ENCODE measurements around the gene CFAP77. TPM values are rescaled to one million over a fixed set of nuclear protein-coding genes. Genes with fewer than 3 reads are reported as not detected.
A peak's percentile ranks its signal among the peaks of the same experiment; 100 is the strongest.
"Not testable (repeated sequence)": the region's sequence is repeated elsewhere in the genome, so short reads cannot be mapped to it uniquely, and the experiment has no call there.

The CFAP77 gene
- total and polyA plus RNA-seq, 9 of the 15 experiments (the other 6 are each of a cell fraction or from before 2014, with no cell fraction given): not detected

DNA sequence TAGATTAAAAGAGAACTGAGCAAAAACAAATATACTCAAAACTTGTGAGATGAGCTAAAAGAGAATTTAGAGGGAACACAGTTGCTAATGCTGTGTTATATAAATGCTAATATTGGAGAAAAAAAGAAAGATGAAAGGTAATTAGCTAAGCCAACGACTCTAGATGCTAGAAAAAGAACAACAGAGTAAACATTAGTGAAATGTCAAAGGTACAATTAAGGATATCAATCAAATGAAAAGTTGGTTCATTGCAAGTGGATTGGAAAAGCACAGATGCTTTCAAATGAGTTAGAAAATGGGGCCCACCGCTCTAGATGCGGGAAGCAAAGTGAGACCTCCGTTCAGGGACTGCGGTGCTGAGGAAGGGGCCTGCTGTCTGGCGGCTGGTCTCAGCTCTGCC lies 154.5 kb downstream of the CFAP77 start:
- Histone ChIP-seq H3K4me3 (no peak overlapping the region), H3K9ac (ENCODE audit: insufficient read depth in 1 of 2, low read depth in 2 of 2, low read length in 2 of 2) (no peak overlapping the region), H3K36me3 (ENCODE audit: control insufficient read depth, insufficient read depth, low read length) (no peaks in the 10 kb centered on the region), H4K20me1 (replicated peaks; ENCODE audit: control insufficient read depth, insufficient read depth, low read length) (0 out of 2 replicates have a peak, but pooled peaks cover 2% of the 10 kb centered on the region), H2AFZ (ENCODE audit: low read depth, low read length) (no peak overlapping the region), H3K9me1 (ENCODE audit: control insufficient read depth, insufficient read depth, low read length) (no peaks in the 10 kb centered on the region), H3K4me2 (ENCODE audit: insufficient read depth, low read length) (no peak overlapping the region), H3K79me2 (ENCODE audit: control insufficient read depth, insufficient read depth, low read length) (no peaks in the 10 kb centered on the region), H3K4me1 (replicated peaks in 1 of 2; ENCODE audit: control insufficient read depth in 2 of 2, insufficient read depth in 2 of 2, low read length in 2 of 2) (no peaks in the 10 kb centered on the region), H3K9me3 (replicated peaks; ENCODE audit: control insufficient read depth, insufficient read depth, low read depth, low read length) (no peaks in the 10 kb centered on the region), H3K27ac (ENCODE audit: extremely low read depth, low read depth, low read length) (no peak overlapping the region), H3K27me3 (ENCODE audit: control insufficient read depth in 2 of 2, insufficient read depth in 2 of 2, low read length in 2 of 2) (peaks cover 35 to 67% of the 10 kb centered on the region in 2 experiments)
- no TSS peak for BruUV-seq (replicated peaks)
- in situ Hi-C loops (cut with MboI) (no loop called here), intact Hi-C loops (cut with micrococcal nuclease) (no loop called here)
- POLR2A ChIA-PET: interaction anchor here (0.8 to 1.4 kb wide), 3 partner anchors 12 to 57 kb away, joined by 3 to 4 read pairs (median 3); no protein-coding TSS in a partner anchor
- no peak for DNase-seq (ENCODE audit: extremely low read depth in 1 of 4, low spot score in 3 of 4)
- ATAC-seq: no peak
- no peak for FAIRE-seq
- TF ChIP-seq, protein P1, sequence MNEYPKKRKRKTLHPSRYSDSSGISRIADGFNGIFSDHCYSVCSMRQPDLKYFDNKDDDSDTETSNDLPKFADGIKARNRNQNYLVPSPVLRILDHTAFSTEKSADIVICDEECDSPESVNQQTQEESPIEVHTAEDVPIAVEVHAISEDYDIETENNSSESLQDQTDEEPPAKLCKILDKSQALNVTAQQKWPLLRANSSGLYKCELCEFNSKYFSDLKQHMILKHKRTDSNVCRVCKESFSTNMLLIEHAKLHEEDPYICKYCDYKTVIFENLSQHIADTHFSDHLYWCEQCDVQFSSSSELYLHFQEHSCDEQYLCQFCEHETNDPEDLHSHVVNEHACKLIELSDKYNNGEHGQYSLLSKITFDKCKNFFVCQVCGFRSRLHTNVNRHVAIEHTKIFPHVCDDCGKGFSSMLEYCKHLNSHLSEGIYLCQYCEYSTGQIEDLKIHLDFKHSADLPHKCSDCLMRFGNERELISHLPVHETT (CRISPR knock-in tag; conservative IDR thresholded peaks at IDR 0.05 in 1 of 2, IDR thresholded peaks at IDR 0.05 in 1 of 2): no peak
- peak; percentile 56 for TF ChIP-seq CBX8 (IDR thresholded peaks at IDR 0.05; ENCODE audit: borderline replicate concordance, extremely low read depth, low read depth, low read length, poor library complexity, severe bottlenecking)
- CTCF ChIA-PET (ENCODE audit: low intra/inter-chr PET ratio): no interaction called here
- WGBS (ENCODE audit: insufficient coverage, low coverage, missing lambda C conversion rate): 0% methylated on average over 6 of the region's 6 CpGs

DNA sequence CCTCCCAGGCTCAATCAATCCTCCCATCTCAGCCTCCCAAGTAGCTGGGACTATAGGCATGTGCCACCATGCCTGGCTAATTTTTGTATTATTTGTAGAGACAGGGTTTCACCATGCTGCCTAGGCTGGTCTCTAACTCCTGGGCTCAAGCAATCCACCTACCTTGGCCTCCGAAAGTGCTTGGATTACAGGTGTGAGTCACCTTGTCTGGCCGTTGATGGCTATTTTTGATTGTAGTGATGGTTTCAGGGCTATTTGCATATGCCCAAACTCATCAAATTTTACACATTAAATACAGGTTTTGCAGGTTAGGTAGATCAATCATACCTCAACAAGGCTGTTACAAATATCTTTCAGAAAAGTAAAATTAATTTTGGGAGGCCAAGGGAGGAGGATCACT lies 158.8 kb downstream of the CFAP77 start:
- DNase-seq (ENCODE audit: extremely low read depth in 1 of 4, low spot score in 3 of 4); H3K36me3 ChIP-seq (ENCODE audit: control insufficient read depth, insufficient read depth, low read length); H3K9me1 ChIP-seq (ENCODE audit: control insufficient read depth, insufficient read depth, low read length); BruUV-seq (replicated peaks); ATAC-seq; H3K4me3 ChIP-seq; H3K4me1 ChIP-seq (replicated peaks in 1 of 2; ENCODE audit: control insufficient read depth in 2 of 2, insufficient read depth in 2 of 2, low read length in 2 of 2); H3K27ac ChIP-seq (ENCODE audit: extremely low read depth, low read depth, low read length); FAIRE-seq; H4K20me1 ChIP-seq (replicated peaks; ENCODE audit: control insufficient read depth, insufficient read depth, low read length); H3K79me2 ChIP-seq (ENCODE audit: control insufficient read depth, insufficient read depth, low read length); H3K9ac ChIP-seq (ENCODE audit: insufficient read depth in 1 of 2, low read depth in 2 of 2, low read length in 2 of 2); CTCF ChIA-PET (ENCODE audit: low intra/inter-chr PET ratio); H2AFZ ChIP-seq (ENCODE audit: low read depth, low read length); H3K4me2 ChIP-seq (ENCODE audit: insufficient read depth, low read length); in situ Hi-C loops (cut with MboI); intact Hi-C loops (cut with micrococcal nuclease); H3K9me3 ChIP-seq (replicated peaks; ENCODE audit: control insufficient read depth, insufficient read depth, low read depth, low read length): not testable (repeated sequence)
- H3K27me3 ChIP-seq (ENCODE audit: control insufficient read depth in 2 of 2, insufficient read depth in 2 of 2, low read length in 2 of 2): peaks cover 21 to 66% of the 10 kb centered on the region in 2 experiments; a peak in 4 of 5 replicates
- WGBS (ENCODE audit: insufficient coverage, low coverage, missing lambda C conversion rate): 3% methylated on average over 2 of the region's 2 CpGs
- POLR2A ChIA-PET: interaction anchor here (0.8 kb wide), 1 partner anchor 18 kb away, joined by 3 read pairs; no protein-coding TSS in a partner anchor

All from K562 (cell line).